IPS-NIHi7 (cell line): Measurements from ENCODE around the gene NFIB.
A peak's percentile ranks its signal among the peaks of the same experiment; 100 is the strongest.

Experiments
- DNase-seq: peaks from one replicate; pipeline ENCODE4 v3.0.0; 2012; ENCODE audit warnings: mixed read lengths; ENCODE audit errors: extremely low spot score

The NFIB gene

DNA sequence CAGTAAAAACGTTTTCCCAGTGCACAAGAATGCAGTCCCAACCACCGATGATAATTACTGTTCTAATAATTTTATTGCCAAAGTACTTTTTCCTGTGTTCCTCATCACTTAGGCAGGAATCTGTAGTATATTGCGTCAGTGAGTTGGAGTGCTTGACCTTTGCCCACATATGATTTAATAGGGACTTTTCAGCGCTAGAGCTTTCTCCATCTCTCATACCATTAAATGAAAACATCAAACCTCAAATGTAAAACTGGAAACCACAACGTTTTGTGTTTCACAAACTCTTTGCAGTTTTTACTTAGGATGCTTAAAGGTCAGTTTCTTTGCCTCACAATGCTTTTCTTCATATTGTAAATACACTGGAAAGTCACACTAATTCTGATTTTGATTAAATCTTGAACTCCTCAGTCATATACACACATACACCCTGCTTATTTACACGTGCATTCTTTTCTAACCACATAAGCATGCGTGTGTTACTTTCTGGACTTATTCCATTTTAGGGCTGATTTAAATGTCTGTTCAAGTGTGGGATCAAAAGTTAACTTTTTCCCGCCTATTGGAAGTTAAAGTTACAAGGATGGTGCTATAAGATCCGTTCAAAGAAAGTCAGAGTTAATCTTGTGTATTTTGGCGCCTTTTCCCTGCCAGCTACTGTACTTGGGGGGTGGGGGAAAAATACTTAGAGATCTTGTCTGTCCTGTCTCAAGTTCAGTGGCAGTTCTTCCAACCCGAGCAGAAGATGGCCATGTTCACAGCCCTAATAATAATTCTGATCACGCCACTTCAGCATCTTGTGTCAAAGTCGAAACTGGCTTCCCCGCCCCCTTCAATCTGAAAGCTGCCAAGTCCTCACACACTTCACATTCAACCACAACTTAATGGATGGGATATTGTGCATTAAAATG is 6.6 kb upstream of the NFIB start:
- DNase-seq: no peak

- no peak for DNase-seq
These were observed 5.1 kb upstream of the NFIB start for GRCh38 chr9:14318934-14319580.

DNA sequence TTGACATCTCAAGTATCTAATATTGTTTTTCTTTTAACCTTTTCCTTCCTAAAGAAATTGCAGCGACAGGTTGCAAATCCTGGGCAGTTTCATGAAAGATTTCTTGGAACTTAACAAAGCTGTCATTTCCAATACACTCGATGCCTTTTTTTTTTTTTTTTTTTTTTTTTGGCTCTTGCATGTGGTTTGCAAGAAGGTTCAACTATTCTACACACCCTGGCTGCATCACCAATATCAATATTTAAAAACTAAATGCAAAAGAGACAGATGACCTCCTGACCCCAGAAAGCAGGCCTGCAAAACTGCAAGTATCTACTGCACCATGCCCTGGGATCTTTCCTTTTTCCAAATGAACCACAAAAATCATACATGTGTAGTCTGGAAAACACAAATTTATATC is 4.4 kb upstream of the NFIB start:
- DNase-seq: no peak

DNA sequence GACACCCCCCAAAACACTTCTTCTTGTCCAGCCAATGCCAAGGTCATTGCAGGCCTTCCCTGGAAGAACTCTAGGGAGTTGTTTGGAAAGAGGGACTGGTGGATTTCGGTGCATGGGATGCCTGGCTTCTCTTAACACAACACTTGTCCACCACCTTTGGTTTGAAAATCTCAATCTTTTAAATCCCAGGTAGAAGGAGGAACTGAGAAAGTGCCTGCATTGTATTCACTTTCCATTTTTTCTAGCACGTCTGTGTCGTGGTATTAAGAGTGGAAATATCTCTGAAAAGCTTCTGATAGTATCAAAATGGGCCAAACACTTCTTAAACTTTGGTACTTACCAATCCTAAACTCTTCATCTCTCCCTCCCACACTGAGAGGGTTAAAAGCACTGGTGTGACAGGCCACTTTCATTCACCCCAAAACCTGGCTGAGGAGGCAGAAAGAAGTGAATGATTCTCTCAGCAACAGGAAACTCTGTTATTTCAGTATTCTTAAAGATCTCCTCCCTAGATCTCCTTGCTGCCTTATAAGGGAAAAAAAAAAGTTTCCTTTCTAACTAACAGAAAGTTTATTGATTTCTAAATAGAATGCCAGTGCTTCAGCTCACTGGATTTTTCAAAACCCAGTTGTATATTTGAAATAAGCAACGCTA is 3.9 kb upstream of the NFIB start:
- DNase-seq: no peak

DNA sequence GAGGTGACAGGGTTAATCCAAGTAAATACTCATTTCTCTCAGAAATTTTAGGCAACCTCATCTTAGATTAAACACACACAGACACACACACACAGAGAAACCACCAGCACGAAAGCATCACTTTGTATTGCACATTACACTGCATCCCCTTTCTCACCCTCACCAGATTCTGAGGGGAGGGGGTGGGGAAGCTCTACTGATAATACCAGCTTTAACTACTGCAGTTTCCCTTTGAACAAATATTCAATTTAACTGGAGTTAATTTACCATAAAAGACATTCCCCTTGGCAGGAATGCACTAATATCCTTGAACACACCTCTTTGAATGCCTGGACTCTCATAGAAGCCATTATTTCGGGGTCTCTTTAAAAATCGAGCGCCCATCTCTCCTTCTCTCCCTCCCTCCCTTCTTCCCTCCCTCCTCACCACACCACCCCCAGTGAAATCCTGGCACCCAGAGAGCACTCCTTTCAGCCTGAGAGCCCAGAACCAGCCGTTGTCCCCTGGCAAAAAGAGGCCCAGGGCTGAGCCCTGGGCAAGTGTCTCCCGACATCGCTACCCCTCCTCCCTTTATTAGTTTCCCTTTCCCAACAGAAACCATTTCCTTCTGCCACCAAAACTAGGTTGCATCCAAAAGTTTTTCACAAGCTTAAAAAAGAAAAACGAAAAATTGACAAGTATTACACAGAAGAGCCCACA is 2.8 kb upstream of the NFIB start:
- DNase-seq: no peak

GRCh38 chr9:14315875-14316601 is 2.1 kb upstream of the NFIB start:
- peak; percentile 24 for DNase-seq

DNA sequence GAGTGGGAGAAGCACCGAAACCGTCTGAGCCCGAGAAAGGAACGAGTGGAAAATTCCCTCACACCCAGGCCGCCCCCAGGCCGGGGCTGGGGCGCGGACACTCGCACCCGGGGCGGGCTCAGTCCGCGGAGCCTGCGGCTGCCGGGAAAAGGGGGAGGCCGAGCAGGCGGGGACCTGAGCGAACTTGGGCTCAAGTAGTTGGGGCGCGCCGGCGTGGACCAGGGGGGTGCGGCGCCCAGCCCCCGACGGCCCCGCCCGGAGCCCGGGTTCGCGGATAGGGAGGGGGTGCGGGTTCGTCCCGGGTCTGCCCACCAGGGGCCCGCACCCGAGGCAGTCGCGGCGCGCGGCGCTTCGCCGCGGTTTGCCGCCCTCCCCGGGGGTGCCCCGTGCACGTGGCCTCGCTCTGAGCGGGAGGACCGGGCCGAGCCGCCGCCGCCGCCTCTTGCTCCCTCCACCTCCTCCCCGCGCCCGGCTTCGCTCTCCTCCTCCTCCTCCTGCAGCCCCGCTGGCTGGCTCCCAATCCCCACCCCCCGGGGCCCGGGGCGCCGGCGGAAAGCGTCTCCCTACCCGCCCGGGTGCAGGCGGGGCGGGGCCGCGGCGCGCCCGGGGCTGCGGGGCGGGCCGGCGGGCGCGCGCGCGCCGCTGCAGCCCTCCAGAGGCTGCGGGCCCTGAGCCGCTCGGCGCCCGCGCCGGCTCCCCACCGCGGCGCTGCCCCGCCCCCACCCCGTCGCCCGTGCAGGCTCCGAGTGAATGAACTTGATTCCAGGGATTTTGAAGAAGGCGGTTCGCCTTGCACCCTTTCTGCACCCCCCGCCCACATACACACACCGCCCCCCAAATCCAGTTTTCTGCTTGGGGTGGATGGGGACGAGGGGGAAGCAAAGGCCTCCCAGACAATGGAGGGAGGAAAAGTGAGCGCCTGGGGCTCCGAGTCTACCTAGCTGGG is 1.3 kb upstream of the NFIB start:
- peak; percentile 63 for DNase-seq

GRCh38 chr9:14314424-14314928 is 535 bp upstream of the NFIB start:
- peak; percentile 45 for DNase-seq

DNA sequence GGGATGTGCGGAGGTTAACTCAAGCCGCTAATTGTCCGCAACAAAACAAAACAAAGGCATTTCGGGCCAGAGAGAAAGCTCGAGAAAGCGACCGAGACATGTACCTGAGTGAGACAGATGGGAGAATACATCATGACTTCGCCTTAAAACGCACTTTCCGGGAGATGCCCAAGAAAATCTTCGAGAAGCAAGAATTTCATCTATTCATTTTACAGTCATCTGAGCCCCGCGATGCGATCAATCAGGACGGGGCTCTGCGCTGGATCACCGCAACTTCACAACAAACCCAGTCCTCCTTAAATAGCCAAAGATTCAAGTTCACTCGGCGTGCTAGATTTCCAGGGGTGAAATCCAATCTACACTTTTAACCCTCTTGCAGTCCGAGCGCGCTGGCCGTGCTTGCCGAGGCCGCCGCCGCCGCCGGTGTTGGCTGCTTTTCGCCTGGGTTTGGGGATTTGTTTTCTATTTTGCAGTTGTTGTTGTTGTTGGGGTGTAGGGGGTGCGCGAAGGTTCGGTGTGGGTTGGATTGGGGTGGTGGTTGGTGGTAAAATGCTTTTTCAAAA is 482 bp downstream of the NFIB start:
- peak; percentile 18 for DNase-seq

DNA sequence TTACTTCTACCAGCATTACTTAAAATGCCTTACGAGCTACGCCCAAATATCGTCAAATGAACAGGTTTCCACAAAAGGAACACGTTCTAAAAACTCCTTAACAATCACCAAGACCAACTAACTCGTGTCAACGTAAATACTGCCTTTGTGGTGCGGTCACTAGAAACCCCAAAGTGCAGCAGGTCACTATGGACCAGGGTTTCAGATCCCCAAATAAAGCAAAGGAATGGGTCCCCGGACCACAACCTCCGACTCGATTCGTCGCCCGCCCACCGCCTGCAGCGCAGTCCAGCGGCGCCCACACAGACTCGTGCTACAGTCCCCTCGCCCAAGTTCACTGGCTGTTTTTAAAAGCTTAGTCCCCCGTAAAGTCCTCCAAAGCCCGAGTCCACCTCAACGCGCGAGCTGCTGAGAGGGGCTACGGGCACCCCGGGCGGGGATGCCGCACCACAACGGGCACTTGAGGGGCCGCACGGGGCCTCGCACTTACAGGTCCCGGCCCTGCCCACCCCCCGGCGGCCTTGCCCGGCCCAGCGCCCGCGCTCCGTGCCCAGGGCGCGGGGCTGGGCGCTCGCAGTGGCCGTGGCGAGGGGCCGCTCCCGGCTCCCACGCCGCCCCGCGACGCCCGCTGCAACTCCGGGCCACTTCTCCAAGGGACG is 1.1 kb downstream of the NFIB start:
- DNase-seq: peak; percentile 22

- DNase-seq: no peak
These were observed 1.8 kb downstream of the NFIB start for GRCh38 chr9:14311956-14312685.

GRCh38 chr9:14311171-14311949 is 2.6 kb downstream of the NFIB start:
- no peak for DNase-seq

DNA sequence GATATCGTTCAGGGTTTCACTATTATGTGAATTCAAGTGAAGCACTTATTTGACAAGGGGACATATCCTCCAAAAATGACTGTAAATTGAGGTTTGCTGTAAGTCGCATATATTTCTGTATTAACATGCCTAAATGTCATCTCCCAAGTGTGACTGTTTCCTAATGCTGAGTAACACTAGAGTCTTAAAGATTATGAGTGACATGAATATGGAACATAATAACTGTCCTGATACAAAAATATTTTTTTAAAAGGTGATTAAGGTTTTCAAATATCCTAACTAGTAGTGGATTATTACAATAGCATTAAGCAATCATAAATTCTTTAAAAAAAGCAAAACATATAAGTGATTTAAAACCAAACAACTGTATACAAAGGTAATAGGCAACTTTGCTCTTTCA is 3.6 kb downstream of the NFIB start:
- DNase-seq: no peak

DNA sequence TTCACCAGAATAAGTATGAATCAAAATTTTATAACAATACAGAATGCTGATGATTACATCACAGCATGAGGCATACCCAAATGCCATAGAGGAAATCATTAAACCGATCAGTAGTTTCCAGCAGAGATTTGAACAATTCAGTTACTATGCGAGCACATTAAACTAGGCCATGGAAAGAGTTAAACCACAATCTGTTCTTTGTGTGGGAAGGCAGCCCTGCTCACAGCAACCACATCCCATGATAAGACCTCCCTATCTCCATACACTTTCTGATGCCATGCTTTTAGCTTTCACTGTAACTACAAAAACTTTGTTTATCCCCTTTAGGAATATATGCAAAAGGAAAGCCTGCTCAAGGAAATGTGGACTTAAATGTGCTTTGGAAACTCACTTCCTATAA is 4.5 kb downstream of the NFIB start:
- no peak for DNase-seq

DNA sequence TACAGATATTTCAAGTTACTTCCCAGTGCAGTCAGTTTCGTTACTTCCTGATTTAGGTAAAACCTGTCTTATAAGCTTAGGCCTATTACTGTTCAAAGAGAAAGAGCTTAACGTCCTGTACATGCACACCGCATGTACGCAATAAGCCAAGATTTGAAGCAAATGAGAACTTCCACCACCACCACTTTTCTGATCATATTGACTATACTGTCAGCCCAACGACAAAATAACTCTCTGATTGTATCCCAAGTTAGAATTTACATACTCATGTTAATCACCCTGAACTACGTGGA is 5.1 kb downstream of the NFIB start:
- no peak for DNase-seq

- no peak for DNase-seq
These were observed 5.7 kb downstream of the NFIB start for GRCh38 chr9:14307989-14308852.
